Ramos (cell line): ENCODE measurements around the gene RUSF1.
"Not testable (repeated sequence)": the region's sequence is repeated elsewhere in the genome, so short reads cannot be mapped to it uniquely, and the experiment has no call there.

Experiments used
- in situ Hi-C: fragments of 300-500 bp; cut with MboI; formaldehyde crosslinking; loops from one replicate; pipeline ENCODE4 v1.14.3; 2022; ENCODE audit warnings: low sequenced_read_pairs; ENCODE audit not compliant: unreplicated experiment

RUSF1 gene

DNA sequence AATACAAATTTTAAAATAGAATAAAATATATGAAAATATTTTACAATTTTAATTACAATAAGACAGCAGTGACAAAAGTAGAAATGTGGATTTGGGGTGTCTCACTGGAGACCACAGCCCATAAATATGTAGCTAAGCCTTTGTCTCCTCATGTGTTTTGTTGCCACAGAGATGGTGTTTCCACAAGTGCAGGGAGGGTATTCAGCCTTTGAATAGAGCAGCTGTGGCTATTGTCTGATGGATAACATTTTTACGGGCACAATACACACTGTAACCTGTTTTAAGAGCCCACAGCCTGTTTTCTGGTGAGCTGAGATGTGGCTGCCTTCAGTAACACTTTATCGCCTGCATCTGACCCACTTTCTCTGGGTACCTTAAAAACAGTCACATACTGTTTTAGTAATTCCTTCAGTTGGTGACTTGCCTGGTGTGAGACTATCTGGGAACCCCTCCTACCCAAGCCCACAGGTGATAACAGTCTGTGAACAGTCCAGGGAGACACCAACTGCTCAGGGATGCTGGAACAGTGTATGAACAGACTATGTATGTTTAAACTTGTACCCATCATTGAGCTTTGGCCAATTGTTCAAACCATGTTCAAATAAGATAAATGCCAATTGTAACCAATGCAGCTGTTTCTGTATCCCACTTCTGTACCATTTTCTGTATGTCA is 11.7 kb upstream of the RUSF1 start:
- in situ Hi-C loops = no loop called here

DNA sequence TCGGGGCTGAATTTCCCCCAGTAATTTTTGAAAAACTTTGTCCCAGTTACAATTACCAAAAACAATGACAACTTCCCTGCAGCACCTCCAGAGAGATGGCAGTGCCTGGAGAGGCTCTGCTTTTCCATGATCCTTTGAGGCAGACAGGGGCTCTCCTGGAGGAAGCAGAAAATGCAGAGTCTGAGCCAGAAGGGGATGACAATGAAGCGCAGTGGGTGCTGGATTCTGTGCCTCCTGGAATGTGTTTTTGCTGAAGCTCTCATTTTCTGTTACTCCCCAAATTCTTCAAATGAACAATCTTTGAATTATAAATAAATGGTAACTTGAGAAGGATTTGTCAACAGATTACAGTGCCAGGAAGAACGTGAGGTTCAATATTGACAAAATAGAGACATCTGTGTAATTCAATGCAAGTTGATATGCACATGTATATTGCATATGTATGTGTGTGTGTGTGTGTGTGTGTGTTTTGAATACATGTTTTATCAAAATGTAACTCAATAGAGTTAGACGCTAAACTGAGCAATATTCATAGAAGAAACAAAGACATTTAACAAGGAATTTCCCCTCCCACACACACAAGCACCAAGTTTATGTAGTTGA is 9.7 kb upstream of the RUSF1 start:
- in situ Hi-C loops = no loop called here

DNA sequence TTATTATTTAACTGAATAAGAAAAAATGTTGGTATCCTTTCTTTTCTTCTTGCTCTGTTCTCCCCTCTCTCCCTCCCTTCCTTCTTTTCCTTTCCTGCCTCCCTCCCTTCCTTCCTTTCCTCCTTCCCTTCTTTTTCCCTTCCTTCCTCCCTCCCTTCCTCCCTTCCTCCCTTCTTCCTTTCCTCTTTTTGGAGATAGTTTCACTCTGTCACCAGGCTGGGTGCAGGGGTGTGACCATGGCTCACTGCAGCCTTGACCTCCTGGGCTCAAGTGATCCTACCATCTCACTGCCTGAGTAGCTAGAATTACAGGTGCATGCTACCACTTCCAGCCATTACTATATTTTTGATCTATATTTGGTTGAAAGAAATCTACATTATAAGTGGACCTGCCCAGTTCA is 5.7 kb upstream of the RUSF1 start:
- in situ Hi-C loops = no loop called here

DNA sequence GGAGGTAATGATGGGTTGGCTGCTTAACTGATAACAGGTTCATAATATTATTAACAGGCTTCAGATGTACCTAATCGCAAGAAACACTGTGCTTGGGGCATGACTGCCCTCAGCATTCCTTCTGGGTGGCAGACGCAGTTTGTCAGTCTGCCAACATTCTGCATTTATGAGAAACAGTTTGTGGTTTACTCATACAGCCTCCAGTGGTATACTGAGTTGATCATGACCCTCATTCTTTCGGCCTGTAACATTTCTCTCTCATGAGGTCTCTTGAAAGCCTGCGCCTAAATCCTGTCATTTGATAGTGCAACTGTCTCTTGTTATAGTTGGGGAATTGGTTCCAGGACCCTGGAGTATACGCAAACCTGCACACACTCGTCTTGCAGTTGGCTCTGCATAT is 4.9 kb upstream of the RUSF1 start:
- in situ Hi-C loops = no loop called here

DNA sequence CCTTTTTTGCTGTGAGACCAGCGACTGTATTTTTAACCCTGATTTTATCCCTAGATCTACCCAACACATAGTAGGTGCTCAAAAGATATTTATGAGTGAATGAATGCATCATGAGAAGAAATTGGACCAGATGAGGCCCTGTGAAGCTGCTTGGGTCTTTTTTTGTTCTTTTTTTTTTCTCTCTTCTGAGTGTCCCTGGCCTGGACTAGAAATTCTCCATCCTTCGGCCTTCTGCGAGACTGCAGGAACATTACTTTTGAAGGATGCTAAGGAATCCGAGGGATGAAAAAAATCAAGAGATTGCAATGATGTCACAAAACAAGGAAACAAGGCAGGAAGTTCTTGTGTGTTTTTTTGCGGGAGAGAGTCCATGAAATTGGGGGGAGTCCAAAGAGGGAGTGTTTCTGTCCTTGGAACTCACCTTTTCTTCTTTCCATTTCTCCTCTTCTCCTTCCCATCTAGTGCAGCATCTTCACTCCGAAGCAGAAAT is 560 bp upstream of the RUSF1 start:
- in situ Hi-C loops = no loop called here

DNA sequence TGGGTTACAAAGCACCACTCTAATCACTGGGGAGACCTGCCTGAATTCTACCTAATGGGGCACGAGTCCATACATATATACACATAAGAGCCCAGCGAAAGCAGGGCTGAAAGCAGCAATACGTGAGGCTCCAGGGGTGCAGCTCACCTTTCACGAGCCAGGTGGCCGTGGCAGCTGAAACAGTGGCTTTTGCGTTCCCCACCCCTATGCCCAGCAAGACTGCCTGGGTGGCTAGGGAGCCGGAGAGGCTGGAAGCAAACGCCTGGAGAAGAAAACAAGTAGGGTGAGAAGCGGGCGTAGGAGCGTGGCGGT is 618 bp downstream of the RUSF1 start:
- in situ Hi-C loops = no loop called here

DNA sequence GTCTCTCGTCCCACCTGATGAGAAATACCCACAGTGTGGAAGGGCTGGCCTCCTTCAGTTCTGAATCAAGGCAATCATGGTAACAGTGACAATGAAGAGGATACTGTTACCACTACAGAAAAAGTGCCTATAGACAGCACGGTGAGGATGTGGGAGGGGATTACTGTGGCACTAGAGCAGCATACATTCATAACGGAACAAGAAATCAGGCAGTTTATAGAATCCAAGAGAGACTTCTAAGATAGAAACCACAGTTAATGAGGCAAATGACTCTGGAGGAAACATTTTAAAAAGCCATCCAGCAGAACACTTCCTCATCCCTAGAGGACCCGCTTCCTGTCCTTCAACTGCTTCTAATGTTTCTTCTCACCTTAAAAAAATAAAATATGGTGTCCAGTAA is 2.7 kb downstream of the RUSF1 start:
- in situ Hi-C loops = no loop called here

DNA sequence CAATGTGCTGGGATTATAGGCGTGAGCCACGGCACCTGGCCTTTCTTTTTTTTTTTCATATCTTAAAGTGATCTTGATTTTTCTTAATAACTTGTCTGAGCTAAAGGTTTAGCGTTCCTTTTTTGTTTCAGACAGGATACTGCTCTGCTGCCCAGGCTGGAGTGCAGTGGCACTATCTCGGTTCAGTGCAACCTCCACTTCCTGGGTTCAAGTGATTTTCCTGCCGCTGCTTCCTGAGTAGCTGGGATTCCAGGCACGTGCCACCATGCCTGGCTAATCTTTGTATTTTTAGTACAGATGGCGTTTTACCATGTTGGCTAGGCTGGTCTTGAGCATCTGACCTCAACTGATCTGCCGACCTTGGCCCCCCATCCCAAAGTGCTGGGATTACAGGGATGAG is 4.0 kb downstream of the RUSF1 start:
- in situ Hi-C loops = no loop called here

DNA sequence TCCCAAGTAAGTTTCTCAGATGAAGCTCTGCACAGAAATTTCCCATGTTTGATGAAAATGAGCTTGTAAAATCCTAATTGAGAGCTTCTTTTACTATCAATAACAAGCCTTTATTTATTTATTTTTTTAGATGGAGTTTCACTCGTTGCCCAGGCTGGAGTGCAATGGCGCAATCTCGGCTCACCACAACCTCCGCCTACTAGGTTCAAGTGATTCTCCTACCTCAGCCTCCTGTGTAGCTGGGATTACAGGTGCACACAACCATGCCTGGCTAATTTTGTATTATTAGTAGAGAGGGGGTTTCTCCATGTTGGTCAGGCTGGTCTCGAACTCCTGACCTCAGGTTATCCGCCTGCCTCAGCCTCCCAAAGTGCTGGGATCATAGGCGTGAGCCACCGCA is 4.6 kb downstream of the RUSF1 start:
- in situ Hi-C loops = not testable (repeated sequence)

DNA sequence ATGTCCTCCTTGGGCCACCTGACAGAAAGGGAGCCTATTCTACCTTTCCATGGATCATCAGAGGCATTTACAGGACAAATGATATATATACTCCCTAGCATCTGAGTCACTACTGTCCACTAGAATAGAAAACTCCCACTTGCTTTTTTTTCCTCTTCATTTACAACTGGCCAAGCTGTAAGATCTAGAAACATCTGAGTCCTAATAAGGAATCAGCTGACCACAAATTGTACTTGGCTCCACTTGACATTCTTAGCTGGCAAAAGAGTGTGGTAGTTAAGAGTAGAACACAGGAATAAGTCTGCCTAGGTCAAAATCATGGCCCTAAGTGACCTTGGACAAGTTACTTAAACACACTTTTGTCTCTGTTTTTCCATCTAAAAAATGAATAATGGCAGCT is 5.2 kb downstream of the RUSF1 start:
- in situ Hi-C loops = no loop called here

DNA sequence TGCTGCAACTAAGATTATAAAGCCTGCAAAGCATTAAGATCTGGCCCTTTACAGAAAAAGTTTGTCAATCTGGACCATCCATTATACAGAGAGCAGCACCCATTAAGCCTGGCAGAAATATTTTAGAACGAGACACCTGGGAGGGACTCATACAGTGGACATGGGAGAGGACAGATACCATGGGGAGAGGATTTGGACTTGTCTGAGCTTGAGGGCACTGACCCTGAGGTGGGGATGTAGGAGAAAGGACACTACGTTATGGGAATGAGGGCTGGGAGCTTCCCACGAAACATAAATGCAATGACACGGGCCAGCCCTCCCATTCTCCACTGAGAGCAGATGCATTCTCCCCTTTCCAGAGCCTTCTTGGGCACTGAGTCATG is 6.2 kb downstream of the RUSF1 start:
- in situ Hi-C loops = no loop called here

DNA sequence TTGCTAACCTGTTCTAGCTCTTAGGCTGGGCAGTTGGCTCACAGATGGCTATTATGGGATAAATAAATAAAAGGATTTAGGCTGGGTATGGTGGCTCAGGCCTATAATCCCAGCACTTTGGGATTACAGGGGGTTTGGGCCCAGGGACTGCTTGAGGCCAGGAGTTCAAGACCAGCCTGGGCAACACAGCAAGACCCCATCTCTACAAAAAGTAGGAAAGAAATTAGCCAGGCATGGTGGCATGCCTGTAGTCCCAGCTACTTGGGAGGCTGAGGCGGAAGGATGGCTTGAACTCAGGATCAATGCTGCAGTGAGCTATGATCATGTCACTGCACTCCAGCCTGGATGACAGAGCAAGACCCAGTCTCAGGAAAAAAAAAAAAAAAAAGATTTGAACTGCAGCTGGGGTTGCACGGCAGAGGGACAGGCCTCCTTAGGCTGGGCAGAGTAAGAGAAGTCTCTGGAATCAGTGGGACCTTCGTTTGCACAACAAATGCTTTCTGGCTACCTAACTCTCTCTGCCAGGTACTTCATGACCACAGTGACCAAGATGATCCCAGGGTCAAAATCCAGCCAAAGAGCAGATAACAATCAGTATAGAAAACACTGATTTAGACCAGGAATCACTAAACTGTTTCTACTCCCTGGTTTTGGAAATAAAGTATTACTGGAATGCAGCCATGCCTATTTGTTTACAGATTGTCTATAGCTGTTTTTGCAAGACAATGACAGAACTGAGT is 6.8 kb downstream of the RUSF1 start:
- in situ Hi-C loops = no loop called here

DNA sequence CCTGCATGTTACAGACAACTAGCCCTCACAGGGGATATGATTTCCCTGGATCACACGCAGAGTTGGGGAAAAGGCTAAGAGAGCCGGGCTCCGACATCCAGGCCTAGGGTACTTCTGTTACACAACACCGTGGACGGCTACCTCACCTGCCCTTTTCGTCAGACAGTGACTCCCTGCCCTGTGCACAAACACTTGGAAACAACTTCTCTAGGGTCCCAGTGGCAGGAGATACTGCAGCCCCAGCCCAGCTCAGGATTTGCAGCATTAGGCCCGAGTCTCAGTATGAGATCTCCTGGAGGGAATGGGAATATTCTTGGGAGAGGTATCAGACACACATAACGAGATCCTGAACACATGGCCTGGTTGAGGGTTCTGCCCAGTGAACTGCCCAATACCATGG is 8.3 kb downstream of the RUSF1 start:
- in situ Hi-C loops = no loop called here

DNA sequence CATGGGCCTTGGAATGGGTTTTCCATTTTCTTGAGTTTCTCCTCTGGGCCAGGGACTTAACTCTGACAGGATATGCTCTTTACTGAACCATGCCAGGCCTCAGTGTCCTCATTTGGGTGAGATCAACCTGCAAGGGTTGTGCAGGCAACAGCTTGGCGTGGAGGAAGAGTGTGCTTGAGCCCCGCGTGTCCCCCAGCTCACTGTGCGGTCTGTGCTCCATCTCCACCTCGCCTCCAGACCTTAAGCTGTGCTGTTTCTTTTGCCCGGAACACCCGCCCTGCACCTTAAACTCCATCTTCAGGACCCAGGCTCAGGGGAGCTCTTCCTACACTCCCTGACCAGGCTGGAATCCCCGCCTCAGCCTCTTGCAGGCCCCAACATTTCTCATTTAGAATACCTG is 9.7 kb downstream of the RUSF1 start:
- in situ Hi-C loops = no loop called here

DNA sequence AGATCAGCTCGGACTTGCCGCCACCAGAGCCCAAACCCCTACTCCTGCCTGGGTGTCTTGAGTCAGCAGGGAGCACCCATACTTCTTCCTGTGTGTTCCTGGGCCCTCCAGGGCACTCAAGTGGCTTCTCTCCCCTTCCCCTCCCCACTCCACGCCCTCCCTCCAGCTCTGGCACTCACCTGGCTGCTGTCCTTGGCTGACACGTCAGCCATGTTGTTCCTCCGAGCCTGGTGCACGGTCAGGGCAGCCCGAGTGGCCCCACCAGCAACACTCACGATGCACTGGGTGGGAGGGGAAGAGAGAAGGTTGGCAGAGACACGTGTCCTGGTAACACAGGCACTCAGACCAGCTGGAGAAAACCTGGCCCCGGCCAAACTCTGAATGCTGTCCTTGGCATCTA is 11.5 kb downstream of the RUSF1 start:
- in situ Hi-C loops = no loop called here

DNA sequence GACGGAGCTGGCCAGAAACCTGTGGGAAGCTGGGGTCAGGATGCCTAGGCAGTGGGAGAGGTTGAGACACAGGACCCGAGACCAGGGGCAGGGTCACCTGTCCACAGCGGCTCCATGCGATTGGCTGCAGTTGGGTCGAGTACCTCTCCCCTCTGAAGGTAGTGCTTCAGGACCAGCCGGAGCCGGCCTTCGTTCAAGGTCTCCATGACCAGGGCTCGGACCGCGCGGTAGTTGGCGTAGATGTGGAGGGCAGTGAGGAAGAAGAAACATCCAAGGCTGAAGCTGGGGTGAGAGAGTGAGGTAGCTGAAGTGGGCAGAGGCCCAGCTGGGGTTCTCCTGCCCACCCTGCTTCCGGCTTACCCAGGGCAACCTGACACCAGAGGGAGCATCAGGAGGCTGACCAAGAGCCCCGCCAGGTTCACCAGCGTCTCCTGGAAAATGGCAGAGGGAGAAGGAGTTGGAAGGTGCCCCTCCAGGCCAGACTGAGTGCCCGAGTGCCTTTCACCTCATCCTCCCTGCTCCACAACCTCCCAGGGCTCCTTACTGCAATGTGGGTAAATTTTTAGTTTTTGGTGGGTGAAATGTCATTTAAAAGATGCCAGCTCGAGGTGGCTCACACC is 14.6 kb downstream of the RUSF1 start:
- in situ Hi-C loops = no loop called here

DNA sequence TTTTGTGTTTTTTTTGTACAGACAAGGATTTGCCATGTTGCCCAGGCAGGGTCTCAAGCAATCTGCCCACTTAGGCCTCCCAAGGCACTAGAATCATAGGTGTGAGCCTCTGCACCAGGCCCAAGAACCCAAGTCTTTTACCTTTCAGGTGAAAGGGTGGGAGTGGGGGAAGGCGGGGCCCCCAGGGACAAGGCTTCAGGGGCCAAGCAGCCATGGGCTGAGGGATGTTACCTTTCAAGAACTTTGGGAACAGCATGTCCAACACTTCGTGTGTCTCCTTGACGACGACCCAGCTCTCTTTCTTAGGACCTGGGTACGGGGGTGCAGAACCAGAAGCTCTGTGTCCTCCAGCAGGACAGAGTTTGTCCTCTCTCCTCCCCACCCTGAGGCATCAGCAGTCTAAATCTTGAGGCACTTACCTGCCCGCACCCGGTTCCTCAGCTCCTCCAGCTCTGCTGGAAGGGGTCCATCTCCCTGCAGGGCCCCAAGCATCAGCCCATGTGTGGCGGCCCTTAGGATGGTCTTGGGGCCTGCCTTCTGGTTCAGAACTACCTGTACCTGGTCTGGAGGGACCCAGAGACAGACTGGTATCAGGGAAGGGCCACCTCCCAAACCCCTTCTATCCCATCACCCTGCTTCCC is 16.3 kb downstream of the RUSF1 start:
- in situ Hi-C loops = no loop called here

DNA sequence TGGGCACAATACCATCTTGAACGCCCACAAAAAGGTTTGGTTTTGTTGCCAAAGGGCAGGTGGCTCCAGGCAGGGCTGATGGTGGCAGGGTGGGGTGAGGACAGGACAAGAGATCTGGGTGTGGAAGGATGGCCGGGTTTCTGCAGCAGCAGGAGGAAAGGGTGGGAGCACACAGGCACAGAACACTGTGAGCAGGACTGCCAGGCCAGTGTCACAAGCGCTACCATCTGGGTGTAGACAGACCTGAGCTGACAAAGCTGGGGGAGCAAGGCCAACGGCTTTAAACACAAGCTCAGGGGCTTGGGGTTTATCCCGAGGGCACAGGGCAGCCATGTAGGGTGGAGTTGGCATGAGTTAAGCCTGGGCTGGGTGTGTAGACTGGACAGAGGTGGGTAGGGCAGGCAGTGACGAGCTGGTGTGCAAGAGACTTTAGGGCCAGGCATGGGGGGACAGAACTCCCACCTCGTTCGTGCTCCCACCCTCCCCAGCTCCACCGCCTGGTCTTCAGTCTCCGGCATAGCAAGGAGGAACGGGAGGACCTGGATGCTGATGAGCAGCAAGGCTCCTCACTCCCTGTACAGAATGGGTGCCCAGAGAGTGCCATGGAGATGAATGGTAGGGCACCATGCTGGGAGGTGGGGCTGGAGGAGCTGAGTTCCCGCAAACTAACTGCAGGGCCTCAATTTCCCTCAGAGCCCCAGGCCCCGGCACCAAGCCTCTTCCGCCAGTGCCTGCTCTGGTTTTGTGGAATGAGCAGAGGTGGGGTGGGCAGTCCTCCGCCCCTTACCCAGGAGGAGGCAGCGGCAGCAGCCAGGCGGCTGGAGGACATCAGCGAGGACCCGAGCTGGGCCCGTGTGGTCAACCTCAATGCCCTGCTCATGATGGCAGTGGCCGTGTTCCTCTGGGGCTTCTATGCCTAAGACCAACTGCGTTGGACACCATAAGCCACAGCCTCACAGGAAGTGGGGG is 18.3 kb downstream of the RUSF1 start:
- in situ Hi-C loops = no loop called here

DNA sequence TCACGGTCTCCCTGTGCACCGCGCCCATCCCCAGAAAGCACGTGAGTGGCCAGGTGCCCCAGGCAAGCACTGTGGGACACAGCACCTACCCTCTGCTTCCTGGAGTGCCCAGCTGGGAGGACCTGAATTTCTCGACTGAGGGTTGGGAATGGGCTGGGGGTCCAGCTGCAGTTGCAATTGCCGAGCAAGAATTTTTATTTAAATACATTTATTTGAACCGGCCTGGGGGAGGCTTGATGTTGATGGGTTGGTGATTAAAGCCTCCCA is 19.0 kb downstream of the RUSF1 start:
- in situ Hi-C loops = no loop called here
